ENCODE data around the gene CNOT10.
"Not testable (repeated sequence)": the region's sequence is repeated elsewhere in the genome, so short reads cannot be mapped to it uniquely, and the experiment has no call there.

Gene CNOT10

DNA sequence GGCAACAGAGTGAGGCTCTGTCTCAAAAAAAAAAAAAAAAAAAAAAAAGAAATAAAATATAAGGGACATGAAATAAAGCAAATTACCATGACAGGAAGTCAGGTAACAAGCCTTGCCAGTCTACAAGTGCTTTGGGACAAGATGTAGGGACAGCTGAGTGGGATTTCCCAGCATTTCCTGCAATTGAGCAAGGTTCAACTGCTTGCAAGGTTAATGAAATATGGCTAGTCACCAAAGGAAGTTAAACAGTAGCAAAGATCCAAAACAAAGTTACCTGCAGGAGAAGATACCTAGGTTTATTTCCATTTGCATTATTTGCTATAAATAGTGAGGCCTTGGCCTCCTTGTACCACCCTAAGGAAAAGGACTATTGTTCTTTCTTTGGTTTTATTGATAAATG, 22.3 kb upstream of the CNOT10 start:
- H3K27me3 ChIP-seq (ENCODE audit: control insufficient read depth in 5 of 5, insufficient read depth in 4 of 5, low read length in 5 of 5) = peaks cover 0 to 6% (median 0%) of the 10 kb centered on the region in 5 donors
- H3K9ac ChIP-seq (ENCODE audit: low read length in 5 of 5) = no peak overlapping the region
- H3K4me3 ChIP-seq (ENCODE audit: low read depth in 1 of 5, low read length in 5 of 5) = no peak overlapping the region
- no peak overlapping the region for H3K27ac ChIP-seq (ENCODE audit: low read depth, low read length)
- H3K4me1 ChIP-seq (ENCODE audit: control insufficient read depth in 5 of 5, insufficient read depth in 5 of 5, low read length in 5 of 5) = no peaks in the 10 kb centered on the region
- no peaks in the 10 kb centered on the region for H3K36me3 ChIP-seq (ENCODE audit: control insufficient read depth in 5 of 5, insufficient read depth in 5 of 5, low read length in 5 of 5)
- H3K9me3 ChIP-seq (ENCODE audit: control insufficient read depth in 5 of 5, low read length in 5 of 5) = no peaks in the 10 kb centered on the region

GRCh38 chr3:32664630-32665075, 20.3 kb upstream of the CNOT10 start:
- not testable (repeated sequence) for H3K27me3 ChIP-seq (ENCODE audit: control insufficient read depth in 5 of 5, insufficient read depth in 4 of 5, low read length in 5 of 5)

GRCh38 chr3:32667072-32667582, 17.9 kb upstream of the CNOT10 start:
- H3K9me3 ChIP-seq (ENCODE audit: control insufficient read depth in 5 of 5, low read length in 5 of 5) = no peaks in the 10 kb centered on the region
- no peaks in the 10 kb centered on the region for H3K4me1 ChIP-seq (ENCODE audit: control insufficient read depth in 5 of 5, insufficient read depth in 5 of 5, low read length in 5 of 5)
- H3K27ac ChIP-seq (ENCODE audit: low read depth, low read length) = no peak overlapping the region
- no peaks in the 10 kb centered on the region for H3K27me3 ChIP-seq (ENCODE audit: control insufficient read depth in 5 of 5, insufficient read depth in 4 of 5, low read length in 5 of 5)
- H3K9ac ChIP-seq (ENCODE audit: low read length in 5 of 5) = no peak overlapping the region
- H3K4me3 ChIP-seq (ENCODE audit: low read depth in 1 of 5, low read length in 5 of 5) = no peak overlapping the region
- H3K36me3 ChIP-seq (ENCODE audit: control insufficient read depth in 5 of 5, insufficient read depth in 5 of 5, low read length in 5 of 5) = no peaks in the 10 kb centered on the region

More at GRCh38 chr3:32664630-32665075, 20.3 kb upstream of the CNOT10 start:
- H3K9ac ChIP-seq (ENCODE audit: low read length in 5 of 5); H3K9me3 ChIP-seq (ENCODE audit: control insufficient read depth in 5 of 5, low read length in 5 of 5); H3K27ac ChIP-seq (ENCODE audit: low read depth, low read length); H3K4me1 ChIP-seq (ENCODE audit: control insufficient read depth in 5 of 5, insufficient read depth in 5 of 5, low read length in 5 of 5); H3K36me3 ChIP-seq (ENCODE audit: control insufficient read depth in 5 of 5, insufficient read depth in 5 of 5, low read length in 5 of 5); H3K4me3 ChIP-seq (ENCODE audit: low read depth in 1 of 5, low read length in 5 of 5): not testable (repeated sequence)

GRCh38 chr3:32669226-32669625, 15.8 kb upstream of the CNOT10 start:
- H3K4me1 ChIP-seq (ENCODE audit: control insufficient read depth in 5 of 5, insufficient read depth in 5 of 5, low read length in 5 of 5); H3K4me3 ChIP-seq (ENCODE audit: low read depth in 1 of 5, low read length in 5 of 5); H3K36me3 ChIP-seq (ENCODE audit: control insufficient read depth in 5 of 5, insufficient read depth in 5 of 5, low read length in 5 of 5): not testable (repeated sequence)

GRCh38 chr3:32673730-32674129, 11.3 kb upstream of the CNOT10 start:
- not testable (repeated sequence) for H3K27me3 ChIP-seq (ENCODE audit: control insufficient read depth in 5 of 5, insufficient read depth in 4 of 5, low read length in 5 of 5); H3K4me3 ChIP-seq (ENCODE audit: low read depth in 1 of 5, low read length in 5 of 5); H3K27ac ChIP-seq (ENCODE audit: low read depth, low read length); H3K36me3 ChIP-seq (ENCODE audit: control insufficient read depth in 5 of 5, insufficient read depth in 5 of 5, low read length in 5 of 5); H3K9ac ChIP-seq (ENCODE audit: low read length in 5 of 5); H3K9me3 ChIP-seq (ENCODE audit: control insufficient read depth in 5 of 5, low read length in 5 of 5); H3K4me1 ChIP-seq (ENCODE audit: control insufficient read depth in 5 of 5, insufficient read depth in 5 of 5, low read length in 5 of 5)

More at GRCh38 chr3:32669226-32669625, 15.8 kb upstream of the CNOT10 start:
- H3K27me3 ChIP-seq (ENCODE audit: control insufficient read depth in 5 of 5, insufficient read depth in 4 of 5, low read length in 5 of 5); H3K9me3 ChIP-seq (ENCODE audit: control insufficient read depth in 5 of 5, low read length in 5 of 5); H3K27ac ChIP-seq (ENCODE audit: low read depth, low read length); H3K9ac ChIP-seq (ENCODE audit: low read length in 5 of 5): not testable (repeated sequence)

DNA sequence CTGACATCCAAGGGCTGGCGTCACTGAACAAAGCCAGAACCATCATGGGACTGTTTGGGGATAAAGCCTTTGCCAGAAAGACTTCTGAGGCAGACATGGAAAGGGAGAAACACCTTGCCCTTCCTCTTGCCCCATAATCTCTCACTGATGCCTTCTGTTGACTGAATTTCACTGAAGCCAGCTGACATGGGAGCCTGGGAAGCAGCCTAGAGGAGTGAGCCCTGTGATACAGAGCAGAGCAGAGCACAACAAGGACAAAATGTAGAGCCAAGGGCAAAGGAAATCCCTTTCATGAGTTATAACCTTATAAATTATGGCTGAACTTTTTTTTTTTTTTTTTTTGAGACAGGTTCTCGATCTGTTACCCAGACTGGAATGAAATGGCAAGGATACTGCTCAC, 9.8 kb upstream of the CNOT10 start:
- Histone ChIP-seq H3K27ac (ENCODE audit: low read depth, low read length) (no peak overlapping the region), H3K9ac (ENCODE audit: low read length in 5 of 5) (no peak overlapping the region), H3K9me3 (ENCODE audit: control insufficient read depth in 5 of 5, low read length in 5 of 5) (no peaks in the 10 kb centered on the region), H3K36me3 (ENCODE audit: control insufficient read depth in 5 of 5, insufficient read depth in 5 of 5, low read length in 5 of 5) (no peaks in the 10 kb centered on the region), H3K27me3 (ENCODE audit: control insufficient read depth in 5 of 5, insufficient read depth in 4 of 5, low read length in 5 of 5) (peaks cover 0 to 2% (median 0%) of the 10 kb centered on the region in 5 donors), H3K4me3 (ENCODE audit: low read depth in 1 of 5, low read length in 5 of 5) (no peak overlapping the region), H3K4me1 (ENCODE audit: control insufficient read depth in 5 of 5, insufficient read depth in 5 of 5, low read length in 5 of 5) (no peaks in the 10 kb centered on the region)

- H3K9ac ChIP-seq (ENCODE audit: low read length in 5 of 5) = no peak overlapping the region
- no peaks in the 10 kb centered on the region for H3K36me3 ChIP-seq (ENCODE audit: control insufficient read depth in 5 of 5, insufficient read depth in 5 of 5, low read length in 5 of 5)
- peaks cover 0 to 2% (median 0%) of the 10 kb centered on the region in 5 donors for H3K27me3 ChIP-seq (ENCODE audit: control insufficient read depth in 5 of 5, insufficient read depth in 4 of 5, low read length in 5 of 5)
- no peaks in the 10 kb centered on the region for H3K4me1 ChIP-seq (ENCODE audit: control insufficient read depth in 5 of 5, insufficient read depth in 5 of 5, low read length in 5 of 5)
- H3K9me3 ChIP-seq (ENCODE audit: control insufficient read depth in 5 of 5, low read length in 5 of 5) = no peaks in the 10 kb centered on the region
- H3K4me3 ChIP-seq (ENCODE audit: low read depth in 1 of 5, low read length in 5 of 5) = no peak overlapping the region
- no peak overlapping the region for H3K27ac ChIP-seq (ENCODE audit: low read depth, low read length)
These were observed 9.3 kb upstream of the CNOT10 start for GRCh38 chr3:32675650-32676049.

- no peaks in the 10 kb centered on the region for H3K36me3 ChIP-seq (ENCODE audit: control insufficient read depth in 5 of 5, insufficient read depth in 5 of 5, low read length in 5 of 5)
- H3K27me3 ChIP-seq (ENCODE audit: control insufficient read depth in 5 of 5, insufficient read depth in 4 of 5, low read length in 5 of 5) = no peaks in the 10 kb centered on the region
- peaks cover 7 to 21% (median 17%) of the 10 kb centered on the region in 5 donors for H3K4me1 ChIP-seq (ENCODE audit: control insufficient read depth in 5 of 5, insufficient read depth in 5 of 5, low read length in 5 of 5)
- no peak overlapping the region for H3K27ac ChIP-seq (ENCODE audit: low read depth, low read length)
- no peak overlapping the region for H3K4me3 ChIP-seq (ENCODE audit: low read depth in 1 of 5, low read length in 5 of 5)
- peaks cover 0 to 2% (median 0%) of the 10 kb centered on the region in 5 donors for H3K9me3 ChIP-seq (ENCODE audit: control insufficient read depth in 5 of 5, low read length in 5 of 5)
- H3K9ac ChIP-seq (ENCODE audit: low read length in 5 of 5) = no peak overlapping the region
These were observed 3.2 kb upstream of the CNOT10 start for GRCh38 chr3:32681811-32682210.

GRCh38 chr3:32684029-32684799, 774 bp upstream of the CNOT10 start:
- peaks cover 0 to 3% (median 0%) of the 10 kb centered on the region in 5 donors for H3K36me3 ChIP-seq (ENCODE audit: control insufficient read depth in 5 of 5, insufficient read depth in 5 of 5, low read length in 5 of 5)
- peaks cover 0 to 2% (median 0%) of the 10 kb centered on the region in 5 donors for H3K9me3 ChIP-seq (ENCODE audit: control insufficient read depth in 5 of 5, low read length in 5 of 5)
- peak overlapping the region; percentile 84 for H3K27ac ChIP-seq (ENCODE audit: low read depth, low read length)
- peak overlapping the region; percentile 20 to 72 (median 60) for H3K9ac ChIP-seq (ENCODE audit: low read length in 5 of 5)
- peaks cover 7 to 22% (median 17%) of the 10 kb centered on the region in 5 donors for H3K4me1 ChIP-seq (ENCODE audit: control insufficient read depth in 5 of 5, insufficient read depth in 5 of 5, low read length in 5 of 5)
- no peaks in the 10 kb centered on the region for H3K27me3 ChIP-seq (ENCODE audit: control insufficient read depth in 5 of 5, insufficient read depth in 4 of 5, low read length in 5 of 5)
- peak overlapping the region; percentile 72 to 92 (median 87) for H3K4me3 ChIP-seq (ENCODE audit: low read depth in 1 of 5, low read length in 5 of 5)

DNA sequence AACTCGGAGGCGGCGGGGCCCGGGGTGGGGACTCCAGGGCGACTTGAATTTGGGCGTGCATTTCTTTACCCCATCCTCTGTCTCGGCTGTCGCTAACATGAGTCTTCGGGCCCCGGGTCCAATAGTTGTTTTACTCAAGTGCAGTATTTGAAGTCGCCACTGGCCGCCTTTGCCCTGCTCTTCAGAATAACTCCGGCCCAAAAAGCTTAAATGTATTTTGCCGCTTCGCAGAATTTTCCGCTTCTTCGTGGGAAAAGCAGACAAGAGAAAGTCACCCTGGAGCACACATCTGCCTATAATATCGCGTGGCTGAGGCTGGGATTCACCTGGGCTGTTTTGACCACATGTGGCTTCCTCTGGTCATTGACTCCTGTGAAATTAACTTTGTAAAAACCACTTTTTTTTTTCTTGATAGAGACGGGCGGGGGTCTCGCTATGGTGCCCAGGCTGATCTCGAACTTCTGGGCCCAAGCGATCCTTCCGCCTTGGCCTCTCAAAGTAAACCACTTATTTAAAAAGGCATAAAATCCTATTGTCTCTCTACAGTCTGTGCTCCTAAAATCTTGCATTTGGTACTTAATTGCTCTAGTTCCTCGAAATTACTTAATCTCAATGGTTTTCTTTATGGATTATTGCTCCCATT, 676 bp downstream of the CNOT10 start:
- peaks cover 0 to 3% (median 0%) of the 10 kb centered on the region in 5 donors for H3K36me3 ChIP-seq (ENCODE audit: control insufficient read depth in 5 of 5, insufficient read depth in 5 of 5, low read length in 5 of 5)
- peaks cover 0 to 2% (median 0%) of the 10 kb centered on the region in 5 donors for H3K9me3 ChIP-seq (ENCODE audit: control insufficient read depth in 5 of 5, low read length in 5 of 5)
- peaks cover 7 to 22% (median 17%) of the 10 kb centered on the region in 5 donors for H3K4me1 ChIP-seq (ENCODE audit: control insufficient read depth in 5 of 5, insufficient read depth in 5 of 5, low read length in 5 of 5)
- H3K9ac ChIP-seq (ENCODE audit: low read length in 5 of 5) = peak overlapping the region; percentile 17 to 81 (median 70)
- H3K27me3 ChIP-seq (ENCODE audit: control insufficient read depth in 5 of 5, insufficient read depth in 4 of 5, low read length in 5 of 5) = no peaks in the 10 kb centered on the region
- H3K4me3 ChIP-seq (ENCODE audit: low read depth in 1 of 5, low read length in 5 of 5) = peak overlapping the region; percentile 72 to 92 (median 86)
- peak overlapping the region; percentile 84 for H3K27ac ChIP-seq (ENCODE audit: low read depth, low read length)
